MM.1S (cell line): Measurements from ENCODE around the gene MALL.
"Not testable (repeated sequence)": the region's sequence is repeated elsewhere in the genome, so short reads cannot be mapped to it uniquely, and the experiment has no call there.

Experiments used
- DNase-seq: peaks from one replicate; pipeline ENCODE4 v3.0.0-alpha.2; 2015
- H2AFZ ChIP-seq: fragments of 300-600 bp; sonication (generic); 2 replicates; pipeline ENCODE4 v1.6.0; 2016; ENCODE audit warnings: antibody characterized with exemption, low read length
- H3F3A ChIP-seq: fragments of 300-600 bp; sonication (generic); 2 replicates; pipeline ENCODE4 v1.6.1; 2016; ENCODE audit warnings: mild to moderate bottlenecking, antibody characterized with exemption, low read length, moderate library complexity, mixed read lengths; ENCODE audit not compliant: insufficient read depth
- H3K27ac ChIP-seq: fragments of 300-600 bp; sonication (generic); 2 replicates; pipeline ENCODE4 v1.5.1; 2016; ENCODE audit warnings: mild to moderate bottlenecking, low read length
- H3K27me3 ChIP-seq: fragments of 300-600 bp; sonication (generic); replicated peaks from 2 replicates; pipeline ENCODE4 v1.6.0; 2016; ENCODE audit warnings: low read length; ENCODE audit not compliant: insufficient read depth
- H3K36me3 ChIP-seq: fragments of 300-600 bp; sonication (generic); replicated peaks from 2 replicates; pipeline ENCODE4 v1.6.1; 2016; ENCODE audit warnings: mild to moderate bottlenecking, low read length, mixed read lengths; ENCODE audit not compliant: insufficient read depth
- H3K4me1 ChIP-seq: fragments of 300-600 bp; sonication (generic); 2 replicates; pipeline ENCODE4 v1.6.1; 2016; ENCODE audit warnings: low read length, mixed read lengths
- H3K4me2 ChIP-seq: fragments of 300-600 bp; sonication (generic); 2 replicates; pipeline ENCODE4 v1.6.0; 2016; ENCODE audit warnings: low read depth, low read length
- H3K4me3 ChIP-seq: fragments of 300-600 bp; sonication (generic); 2 replicates; pipeline ENCODE4 v1.5.1; 2016; ENCODE audit warnings: low read length, mixed read lengths
- H3K79me2 ChIP-seq: fragments of 300-600 bp; sonication (generic); 2 replicates; pipeline ENCODE4 v1.6.1; 2016; ENCODE audit warnings: mixed run types, low read length, mixed read lengths
- H3K9ac ChIP-seq: fragments of 300-600 bp; sonication (generic); 2 replicates; pipeline ENCODE4 v1.6.1; 2016; ENCODE audit warnings: low read length, mixed read lengths
- H3K9me2 ChIP-seq: fragments of 300-600 bp; sonication (generic); replicated peaks from 2 replicates; pipeline ENCODE4 v1.6.1; 2016; ENCODE audit warnings: mild to moderate bottlenecking, low read length, mixed read lengths; ENCODE audit not compliant: insufficient read depth
- H3K9me3 ChIP-seq: fragments of 300-600 bp; sonication (generic); replicated peaks from 2 replicates; pipeline ENCODE4 v1.6.1; 2016; ENCODE audit warnings: mild to moderate bottlenecking, low read length, mixed read lengths; ENCODE audit not compliant: insufficient read depth
- H4K20me1 ChIP-seq: fragments of 300-600 bp; sonication (generic); 2 replicates; pipeline ENCODE4 v1.6.1; 2016; ENCODE audit warnings: mild to moderate bottlenecking, low read length, moderate library complexity, mixed read lengths; ENCODE audit not compliant: insufficient read depth

MALL gene

GRCh38 chr2:110083162-110083561 is 32.5 kb downstream of the MALL start:
- H3K4me3 ChIP-seq, H3K4me2 ChIP-seq, H3K36me3 ChIP-seq, H3K9ac ChIP-seq, H3F3A ChIP-seq, H2AFZ ChIP-seq, H3K4me1 ChIP-seq, H3K79me2 ChIP-seq, H3K9me2 ChIP-seq, DNase-seq, H3K27me3 ChIP-seq, H3K9me3 ChIP-seq, H3K27ac ChIP-seq, H4K20me1 ChIP-seq: not testable (repeated sequence)

- not testable (repeated sequence) for H3K27me3 ChIP-seq, H3K4me3 ChIP-seq, H3K4me2 ChIP-seq
Observed at GRCh38 chr2:110078104-110078503, 37.5 kb downstream of the MALL start.

GRCh38 chr2:110075896-110076295 is 39.7 kb downstream of the MALL start:
- not testable (repeated sequence) for H3K4me2 ChIP-seq, H3K27ac ChIP-seq, H3K36me3 ChIP-seq, H4K20me1 ChIP-seq, H3K4me3 ChIP-seq, H3K27me3 ChIP-seq, H3K9ac ChIP-seq, DNase-seq, H3K9me2 ChIP-seq, H3K9me3 ChIP-seq, H2AFZ ChIP-seq, H3K79me2 ChIP-seq, H3K4me1 ChIP-seq, H3F3A ChIP-seq

More at GRCh38 chr2:110078104-110078503, 37.5 kb downstream of the MALL start:
- H3K9ac ChIP-seq, H3K4me1 ChIP-seq, H3K9me3 ChIP-seq, H3K9me2 ChIP-seq, DNase-seq, H3K27ac ChIP-seq, H3F3A ChIP-seq, H3K79me2 ChIP-seq, H3K36me3 ChIP-seq, H2AFZ ChIP-seq, H4K20me1 ChIP-seq: not testable (repeated sequence)

- DNase-seq, H3K4me1 ChIP-seq, H3K27me3 ChIP-seq, H3K36me3 ChIP-seq, H2AFZ ChIP-seq, H3K4me2 ChIP-seq, H3F3A ChIP-seq, H3K9me2 ChIP-seq, H3K4me3 ChIP-seq, H3K9me3 ChIP-seq, H3K27ac ChIP-seq, H3K79me2 ChIP-seq, H4K20me1 ChIP-seq, H3K9ac ChIP-seq: not testable (repeated sequence)
Observed at GRCh38 chr2:110069869-110070268, 45.8 kb downstream of the MALL start.

- not testable (repeated sequence) for H3F3A ChIP-seq
Observed at GRCh38 chr2:110068153-110068552, 47.5 kb downstream of the MALL start.

GRCh38 chr2:110062332-110062731 is 53.3 kb downstream of the MALL start:
- H3K9ac ChIP-seq, H3F3A ChIP-seq, H3K4me2 ChIP-seq, H4K20me1 ChIP-seq, H3K4me3 ChIP-seq, H3K9me2 ChIP-seq, H2AFZ ChIP-seq, H3K27ac ChIP-seq, H3K27me3 ChIP-seq, H3K79me2 ChIP-seq, H3K4me1 ChIP-seq, H3K9me3 ChIP-seq, H3K36me3 ChIP-seq, DNase-seq: not testable (repeated sequence)

More at GRCh38 chr2:110068153-110068552, 47.5 kb downstream of the MALL start:
- H3K9ac ChIP-seq, H4K20me1 ChIP-seq, H2AFZ ChIP-seq, H3K9me2 ChIP-seq, H3K4me2 ChIP-seq, H3K4me1 ChIP-seq, DNase-seq, H3K79me2 ChIP-seq, H3K36me3 ChIP-seq, H3K27ac ChIP-seq, H3K27me3 ChIP-seq, H3K4me3 ChIP-seq, H3K9me3 ChIP-seq: not testable (repeated sequence)

- DNase-seq, H3K27ac ChIP-seq, H2AFZ ChIP-seq: not testable (repeated sequence)
Observed at GRCh38 chr2:110060550-110060949, 55.1 kb downstream of the MALL start.

GRCh38 chr2:110059694-110060358 is 55.8 kb downstream of the MALL start:
- H3K4me1 ChIP-seq, H3F3A ChIP-seq, H3K27ac ChIP-seq, H3K79me2 ChIP-seq, H3K27me3 ChIP-seq, H3K4me3 ChIP-seq, H3K9me2 ChIP-seq, DNase-seq, H3K36me3 ChIP-seq, H3K9ac ChIP-seq, H4K20me1 ChIP-seq, H3K9me3 ChIP-seq, H2AFZ ChIP-seq, H3K4me2 ChIP-seq: not testable (repeated sequence)

More at GRCh38 chr2:110060550-110060949, 55.1 kb downstream of the MALL start:
- H3F3A ChIP-seq, H3K79me2 ChIP-seq, H3K9me3 ChIP-seq, H3K9ac ChIP-seq, H3K4me3 ChIP-seq, H3K36me3 ChIP-seq, H4K20me1 ChIP-seq, H3K4me1 ChIP-seq, H3K4me2 ChIP-seq, H3K9me2 ChIP-seq, H3K27me3 ChIP-seq: not testable (repeated sequence)
